Activated CD8-positive, alpha-beta memory T cell treated with anti-CD3 and anti-CD28 coated beads, Interleukin-2, amount 50 U/mL, for 48 hours (primary cell): ENCODE data around the gene GUCA2A.

Source experiments
- DNase-seq: peaks from one replicate; pipeline ENCODE4 v3.0.0-alpha.2; 2020

GUCA2A gene

DNA sequence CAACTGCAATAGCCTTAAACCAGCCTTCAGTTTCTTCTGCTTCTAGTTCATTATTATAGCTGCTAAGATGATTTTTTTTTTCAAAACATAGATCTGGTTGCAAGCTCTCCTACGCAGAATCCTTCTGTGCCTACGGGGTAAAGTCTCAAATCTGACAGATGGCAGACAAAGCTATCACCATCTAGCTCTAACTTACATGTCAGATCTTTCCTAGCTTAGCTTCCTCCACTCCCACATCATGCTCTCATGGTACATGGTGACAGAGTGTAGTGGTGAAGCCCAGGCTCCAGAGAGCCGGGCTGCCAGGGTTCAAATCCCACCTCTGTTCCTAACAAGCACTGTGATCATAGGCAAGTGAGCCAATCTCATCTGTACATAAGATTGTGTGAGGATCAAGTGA lies 35.6 kb downstream of the GUCA2A start:
- no peak for DNase-seq

DNA sequence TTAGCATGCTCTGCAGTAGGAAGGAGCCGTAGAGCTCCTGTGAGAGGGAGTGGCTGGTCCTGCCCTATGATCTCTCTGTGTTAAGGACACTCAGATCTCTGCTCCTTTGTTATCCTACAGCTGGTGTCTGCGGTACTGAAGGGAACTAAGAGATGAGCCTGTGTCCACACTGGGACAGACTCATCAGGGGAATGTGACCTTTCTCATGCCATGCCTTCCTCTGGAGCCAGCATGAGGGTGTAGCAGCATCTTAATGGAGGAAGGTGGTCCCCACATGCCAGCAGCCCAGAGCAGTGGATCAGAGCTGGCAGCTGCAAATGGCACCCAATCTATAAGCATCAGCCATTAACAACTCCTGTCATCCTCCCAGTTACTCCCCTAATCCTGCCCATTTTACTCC lies 36.0 kb downstream of the GUCA2A start:
- DNase-seq: no peak

DNA sequence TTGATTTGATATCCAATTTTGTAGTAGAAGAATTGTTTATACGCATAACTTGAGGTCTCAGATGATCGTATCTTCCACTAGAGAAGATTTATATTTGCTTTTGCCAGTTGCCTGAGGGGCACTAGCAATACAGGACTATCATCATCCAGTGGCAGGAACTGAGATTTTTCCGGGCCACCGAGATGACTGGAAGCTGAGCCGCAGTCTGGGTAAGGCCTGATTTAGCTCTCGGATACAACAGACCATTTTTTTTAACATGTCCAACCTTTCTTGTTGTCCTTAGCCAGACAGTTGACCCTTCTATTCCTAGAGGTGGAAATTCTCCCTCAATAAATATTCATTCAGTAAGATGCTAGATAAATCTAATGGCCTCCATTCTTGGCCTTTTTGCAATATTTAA lies 36.8 kb downstream of the GUCA2A start:
- no peak for DNase-seq

DNA sequence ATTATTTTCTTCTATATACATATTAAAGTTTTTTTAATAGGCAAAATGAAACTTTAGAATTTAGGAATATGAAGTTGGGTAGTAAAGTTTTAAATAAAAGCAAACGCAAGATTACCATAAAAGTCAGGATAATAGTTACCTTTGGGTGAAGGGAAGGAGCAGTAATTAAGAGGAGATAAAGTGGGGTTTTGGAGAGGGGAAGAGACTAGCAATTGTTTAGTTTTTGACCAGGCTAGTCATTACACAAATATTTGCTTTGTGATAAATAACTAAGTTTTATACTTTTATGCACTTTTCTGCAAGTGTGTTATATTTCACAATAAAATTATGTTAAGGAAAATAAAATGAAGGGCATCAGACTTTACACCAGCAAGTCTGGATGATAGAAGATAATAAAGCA lies 39.0 kb downstream of the GUCA2A start:
- no peak for DNase-seq

DNA sequence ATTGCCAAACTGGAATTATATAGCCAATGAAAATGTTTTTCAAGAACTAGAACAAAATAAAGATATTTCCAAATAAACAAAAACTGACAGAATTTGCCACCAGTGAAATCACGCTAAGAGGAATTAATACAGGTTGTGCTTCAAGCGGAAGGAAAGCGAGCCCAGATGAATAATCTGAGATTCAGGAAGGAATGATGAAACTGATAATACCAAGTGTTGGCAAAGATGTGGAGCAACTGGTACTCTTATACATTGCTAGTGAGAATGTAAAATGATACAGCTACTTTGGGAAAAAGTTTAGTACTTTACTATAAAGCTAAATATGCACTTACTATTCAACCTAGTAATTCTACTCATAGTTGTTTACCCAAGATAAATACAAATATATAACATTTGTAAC lies 42.1 kb downstream of the GUCA2A start:
- DNase-seq: no peak

DNA sequence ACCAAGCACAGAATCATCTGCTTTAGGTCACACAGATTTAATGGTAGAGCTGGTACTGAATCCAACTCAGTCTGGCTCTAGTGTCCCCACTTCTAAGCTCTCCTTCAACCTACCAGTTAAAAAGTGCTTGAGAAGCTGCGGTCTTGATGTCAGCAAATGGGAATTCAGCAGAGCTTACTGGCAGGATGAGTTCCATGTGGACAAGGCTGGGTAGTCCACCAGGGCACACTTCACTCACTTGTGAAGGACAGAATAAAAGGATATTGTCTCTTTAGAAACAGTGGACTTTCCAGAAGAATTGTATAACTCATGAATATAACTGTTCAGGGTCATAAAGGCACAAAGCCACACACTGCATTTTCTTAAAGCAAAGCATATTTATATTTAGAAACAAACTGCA lies 46.4 kb downstream of the GUCA2A start:
- no peak for DNase-seq

DNA sequence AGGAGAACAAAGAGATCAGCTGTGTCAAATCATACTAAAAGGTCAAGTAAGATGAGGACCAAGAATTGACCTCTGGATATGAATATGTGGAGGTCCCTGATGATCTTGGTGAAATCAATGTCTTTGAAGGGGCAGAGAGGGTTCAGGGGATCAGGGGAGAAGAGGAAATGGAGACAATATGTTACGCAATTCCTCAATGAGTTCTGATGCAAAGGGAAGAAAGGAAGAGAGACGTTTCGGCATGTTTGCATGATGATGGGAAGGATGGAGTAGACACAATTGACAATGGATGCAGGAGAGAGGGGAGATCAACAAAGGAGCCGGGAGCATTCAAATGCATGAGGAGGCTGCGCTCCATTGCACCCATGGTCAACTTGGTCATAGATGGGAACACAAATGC lies 47.3 kb downstream of the GUCA2A start:
- DNase-seq: no peak

DNA sequence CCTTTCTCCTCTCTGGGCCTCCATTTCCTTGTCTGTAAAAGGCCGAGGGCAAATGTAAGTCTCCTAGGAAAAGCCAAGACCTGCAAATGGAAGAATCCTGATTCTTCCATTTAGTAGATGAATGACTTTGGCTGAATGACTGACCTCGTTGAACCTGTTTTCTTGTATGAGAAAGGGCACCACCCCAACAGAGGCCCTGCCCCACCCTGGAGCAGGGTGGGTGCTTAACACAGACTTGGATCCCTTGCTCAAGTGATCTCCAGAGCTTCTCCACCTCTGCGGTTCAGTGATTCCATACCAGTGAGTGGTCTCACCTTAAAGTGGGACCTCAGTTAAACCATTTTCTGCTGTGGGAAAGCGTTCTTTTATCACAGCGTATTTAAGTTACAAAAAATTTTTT lies 50.3 kb downstream of the GUCA2A start:
- no peak for DNase-seq
